ENCODE data around the gene SLC5A6.
A peak's percentile ranks its signal among the peaks of the same experiment; 100 is the strongest.

DNA sequence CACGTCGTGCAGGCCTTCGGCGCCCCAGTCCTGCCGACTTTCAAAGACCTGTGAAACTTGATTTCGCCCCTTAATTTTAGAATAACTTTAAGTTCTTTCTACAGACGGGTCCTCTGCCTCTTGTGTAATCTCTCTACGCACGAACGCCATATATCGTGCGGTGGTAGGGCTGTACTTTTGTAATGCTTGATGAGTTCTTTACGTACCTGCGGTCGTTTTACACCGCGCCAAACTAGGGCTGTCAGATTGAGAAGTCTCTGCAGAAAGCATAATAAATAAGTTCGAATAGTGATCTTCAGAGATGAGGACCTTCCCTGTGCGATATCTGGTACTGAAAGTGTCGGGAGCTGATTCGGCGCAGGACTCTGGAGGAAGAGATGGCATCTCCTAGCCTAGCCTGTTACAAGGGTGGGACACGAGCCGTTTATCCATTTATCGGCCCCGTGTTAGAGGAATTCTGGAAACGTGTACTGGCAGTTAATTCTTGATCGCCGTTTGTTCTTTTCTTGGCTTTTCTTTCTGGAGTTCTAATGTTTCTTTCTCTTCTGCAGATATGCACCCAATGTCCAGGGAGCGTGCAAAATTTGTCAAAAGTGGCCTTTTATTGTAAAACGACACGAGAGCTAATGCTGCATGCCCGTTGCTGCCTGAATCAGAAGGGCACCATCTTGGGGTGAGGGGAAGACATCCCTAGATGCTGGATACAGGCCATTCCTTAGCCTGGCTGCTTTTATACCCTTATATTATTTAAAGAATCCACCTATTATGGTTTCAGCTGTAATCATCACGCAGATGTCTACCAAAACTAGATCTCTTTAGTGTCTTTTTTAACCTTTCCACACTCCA, 781 bp upstream of the SLC5A6 start:
- TF ChIP-seq, protein P1, sequence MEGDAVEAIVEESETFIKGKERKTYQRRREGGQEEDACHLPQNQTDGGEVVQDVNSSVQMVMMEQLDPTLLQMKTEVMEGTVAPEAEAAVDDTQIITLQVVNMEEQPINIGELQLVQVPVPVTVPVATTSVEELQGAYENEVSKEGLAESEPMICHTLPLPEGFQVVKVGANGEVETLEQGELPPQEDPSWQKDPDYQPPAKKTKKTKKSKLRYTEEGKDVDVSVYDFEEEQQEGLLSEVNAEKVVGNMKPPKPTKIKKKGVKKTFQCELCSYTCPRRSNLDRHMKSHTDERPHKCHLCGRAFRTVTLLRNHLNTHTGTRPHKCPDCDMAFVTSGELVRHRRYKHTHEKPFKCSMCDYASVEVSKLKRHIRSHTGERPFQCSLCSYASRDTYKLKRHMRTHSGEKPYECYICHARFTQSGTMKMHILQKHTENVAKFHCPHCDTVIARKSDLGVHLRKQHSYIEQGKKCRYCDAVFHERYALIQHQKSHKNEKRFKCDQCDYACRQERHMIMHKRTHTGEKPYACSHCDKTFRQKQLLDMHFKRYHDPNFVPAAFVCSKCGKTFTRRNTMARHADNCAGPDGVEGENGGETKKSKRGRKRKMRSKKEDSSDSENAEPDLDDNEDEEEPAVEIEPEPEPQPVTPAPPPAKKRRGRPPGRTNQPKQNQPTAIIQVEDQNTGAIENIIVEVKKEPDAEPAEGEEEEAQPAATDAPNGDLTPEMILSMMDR (IDR thresholded peaks at IDR 0.05) = 0 out of 2 replicates have a peak, but pooled peaks have one; percentile 4
- TF ChIP-seq EZH2phosphoT487 (IDR thresholded peaks at IDR 0.05; ENCODE audit: borderline replicate concordance, low read depth) = no peak
- TF ChIP-seq POLR2AphosphoS5 (IDR thresholded peaks at IDR 0.05; ENCODE audit: low read depth, low read length) = 0 out of 2 replicates have a peak, but pooled peaks have one; percentile 13
- no peak for TF ChIP-seq EP300 (IDR thresholded peaks at IDR 0.05; ENCODE audit: borderline replicate concordance in 1 of 2, low read depth in 1 of 2, low read length in 1 of 2)
- TF ChIP-seq, protein P2, sequence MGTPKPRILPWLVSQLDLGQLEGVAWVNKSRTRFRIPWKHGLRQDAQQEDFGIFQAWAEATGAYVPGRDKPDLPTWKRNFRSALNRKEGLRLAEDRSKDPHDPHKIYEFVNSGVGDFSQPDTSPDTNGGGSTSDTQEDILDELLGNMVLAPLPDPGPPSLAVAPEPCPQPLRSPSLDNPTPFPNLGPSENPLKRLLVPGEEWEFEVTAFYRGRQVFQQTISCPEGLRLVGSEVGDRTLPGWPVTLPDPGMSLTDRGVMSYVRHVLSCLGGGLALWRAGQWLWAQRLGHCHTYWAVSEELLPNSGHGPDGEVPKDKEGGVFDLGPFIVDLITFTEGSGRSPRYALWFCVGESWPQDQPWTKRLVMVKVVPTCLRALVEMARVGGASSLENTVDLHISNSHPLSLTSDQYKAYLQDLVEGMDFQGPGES (IDR thresholded peaks at IDR 0.05; ENCODE audit: low read depth, low read length) = no peak
- TF ChIP-seq, protein P3, sequence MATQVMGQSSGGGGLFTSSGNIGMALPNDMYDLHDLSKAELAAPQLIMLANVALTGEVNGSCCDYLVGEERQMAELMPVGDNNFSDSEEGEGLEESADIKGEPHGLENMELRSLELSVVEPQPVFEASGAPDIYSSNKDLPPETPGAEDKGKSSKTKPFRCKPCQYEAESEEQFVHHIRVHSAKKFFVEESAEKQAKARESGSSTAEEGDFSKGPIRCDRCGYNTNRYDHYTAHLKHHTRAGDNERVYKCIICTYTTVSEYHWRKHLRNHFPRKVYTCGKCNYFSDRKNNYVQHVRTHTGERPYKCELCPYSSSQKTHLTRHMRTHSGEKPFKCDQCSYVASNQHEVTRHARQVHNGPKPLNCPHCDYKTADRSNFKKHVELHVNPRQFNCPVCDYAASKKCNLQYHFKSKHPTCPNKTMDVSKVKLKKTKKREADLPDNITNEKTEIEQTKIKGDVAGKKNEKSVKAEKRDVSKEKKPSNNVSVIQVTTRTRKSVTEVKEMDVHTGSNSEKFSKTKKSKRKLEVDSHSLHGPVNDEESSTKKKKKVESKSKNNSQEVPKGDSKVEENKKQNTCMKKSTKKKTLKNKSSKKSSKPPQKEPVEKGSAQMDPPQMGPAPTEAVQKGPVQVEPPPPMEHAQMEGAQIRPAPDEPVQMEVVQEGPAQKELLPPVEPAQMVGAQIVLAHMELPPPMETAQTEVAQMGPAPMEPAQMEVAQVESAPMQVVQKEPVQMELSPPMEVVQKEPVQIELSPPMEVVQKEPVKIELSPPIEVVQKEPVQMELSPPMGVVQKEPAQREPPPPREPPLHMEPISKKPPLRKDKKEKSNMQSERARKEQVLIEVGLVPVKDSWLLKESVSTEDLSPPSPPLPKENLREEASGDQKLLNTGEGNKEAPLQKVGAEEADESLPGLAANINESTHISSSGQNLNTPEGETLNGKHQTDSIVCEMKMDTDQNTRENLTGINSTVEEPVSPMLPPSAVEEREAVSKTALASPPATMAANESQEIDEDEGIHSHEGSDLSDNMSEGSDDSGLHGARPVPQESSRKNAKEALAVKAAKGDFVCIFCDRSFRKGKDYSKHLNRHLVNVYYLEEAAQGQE (IDR thresholded peaks at IDR 0.05; ENCODE audit: low read depth, low read length) = no peak
- no peak for TF ChIP-seq GATA2 (CRISPR knock-in tag; IDR thresholded peaks at IDR 0.05)

All from SK-N-SH (cell line).